Pancreas (tissue), 10 donors: ENCODE measurements around the gene LANCL3. TPM values are rescaled to one million over a fixed set of nuclear protein-coding genes. Genes with fewer than 3 reads are reported as not detected.

Experiments used
- ATAC-seq, 4 donors: fragments of 200-7000 bp; cut with Tn5 transposase; one replicate each; pipeline versions ENCODE4 v1.8.0 to v1.9.1; 2020; ENCODE audit warnings: mild to moderate bottlenecking in 4 of 4, moderate library complexity in 4 of 4
- DNase-seq, 6 donors: peaks; one replicate each; pipeline ENCODE4 v3.0.0-alpha.2; 2020
- FAIRE-seq: peaks from 2 replicates; lab custom pipeline; 2012; peaks lifted over from hg19 to GRCh38; lab: Jason Lieb, UNC
- H3K27ac ChIP-seq, 4 donors: fragments of 200-600 bp; sonication (generic); 1 replicate in 3 of 4; 2 replicates in 1 of 4; pipeline versions ENCODE4 v1.5.0 to v1.8.0; 2020
- H3K27me3 ChIP-seq, 4 donors: fragments of 200-600 bp; one replicate each; pipeline ENCODE4 v1.8.0; 2021
- H3K36me3 ChIP-seq, 3 donors: fragments of 200-600 bp; sonication (generic) in 1 of 3; one replicate each; pipeline versions ENCODE4 v1.5.0 to v1.8.0; 2020 to 2021
- H3K4me1 ChIP-seq, 3 donors: fragments of 200-600 bp; one replicate each; pipeline ENCODE4 v1.8.0; 2021
- H3K4me3 ChIP-seq, 4 donors: fragments of 200-600 bp; sonication (generic) in 2 of 4; one replicate each; pipeline versions ENCODE4 v1.5.0 to v1.8.0; 2020 to 2021
- H3K9me3 ChIP-seq, 4 donors: fragments of 200-600 bp; one replicate each; pipeline ENCODE4 v1.8.0; 2021
- CTCF ChIP-seq, 4 donors: fragments of 200-600 bp; sonication (generic) in 3 of 4; IDR thresholded peaks; one replicate each; pipeline versions ENCODE4 v1.5.0 to v1.8.0; 2021; ENCODE audit warnings: antibody characterized with exemption in 4 of 4
- WGBS, 2 donors: extraction: QIAGEN DNeasy Blood & Tissue Kit; methylation state at CpG; one replicate each; pipeline ENCODE4 v1.1.7; 2013; 5-methylcytosine and 5-hydroxymethylcytosine counted together
- intact Hi-C, 3 donors: fragments of 100-400 bp; cut with DNase I; formaldehyde crosslinking; loops; one replicate each; pipeline versions ENCODE4 v1.11.1 to v1.14.2; 2022
- polyA plus RNA-seq, 2 donors: library from polyadenylated mRNA; stranded (reverse); fragments of 200-250 nt; gene quantifications; one replicate each; pipeline ENCODE4 v1.2.3, GENCODE V29; 2013
- total RNA-seq, 6 donors: library from RNA; stranded (reverse); fragmentation: NEBNext Ultra II Directional in 4 of 6; extraction: Animal tissue kit (Norgen Biotek cat#: 25700) in 4 of 6; gene quantifications; one replicate each; pipeline versions ENCODE4 v1.2.1 to v1.2.4, GENCODE V29; 2021 to 2023
- donor health status: healthy with polysubstance abuse.
- donor health status: DM: no; HTN: no; CAD: no; lungs with moderate emphysema.
- donor health status: DM: no; HTN: no; CAD: no.
- donor health status: control.
- donor health status: control.
- donor health status: Bipolar disorder and iron deficiency.
- donor health status: DM: yes; HTN: yes; CAD: no.
- donor health status: DM: no; HTN: no; CAD: no.
- donor health status: DM: no; HTN: no; CAD: no.
- donor health status: DM: yes; HTN: yes; CAD: no.

LANCL3 gene
- total and polyA plus RNA-seq, 8 donors: under 0.01 to 0.09 (median 0.05) TPM; not detected in 1

GRCh38 chrX:37714479-37714878 lies 143.0 kb downstream of the LANCL3 start:
- no peak for ATAC-seq
- no peaks in the 10 kb centered on the region for H3K4me1 ChIP-seq
- H3K27me3 ChIP-seq: no peaks in the 10 kb centered on the region
- H3K36me3 ChIP-seq: no peaks in the 10 kb centered on the region
- H3K9me3 ChIP-seq: no peaks in the 10 kb centered on the region
- 69 to 73% methylated on average over 2 of the region's 2 CpGs for WGBS, 2 donors
- H3K4me3 ChIP-seq: no peak overlapping the region
- FAIRE-seq: no peak
- no peak for TF ChIP-seq CTCF (IDR thresholded peaks at IDR 0.05)
- no peak for DNase-seq
- no peak overlapping the region for H3K27ac ChIP-seq
- intact Hi-C loops: loop anchor here in 1 of 3 donors (5.0 kb wide), 1 partner anchor 48 kb away; no protein-coding TSS in a partner anchor

- H3K9me3 ChIP-seq: no peaks in the 10 kb centered on the region
- H3K27me3 ChIP-seq: peaks cover 0 to 10% (median 0%) of the 10 kb centered on the region in 4 donors
- no peaks in the 10 kb centered on the region for H3K4me1 ChIP-seq
- FAIRE-seq (no peak), DNase-seq (no peak), ATAC-seq (no peak)
- TF ChIP-seq CTCF (IDR thresholded peaks at IDR 0.05): no peak
- H3K36me3 ChIP-seq: no peaks in the 10 kb centered on the region
- H3K4me3 ChIP-seq: no peak overlapping the region
- no peak overlapping the region for H3K27ac ChIP-seq
- intact Hi-C loops: no loop called here
These were observed 145.1 kb downstream of the LANCL3 start for GRCh38 chrX:37716602-37717001.

- WGBS, 2 donors: 51 to 68% methylated on average over 1 of the region's 1 CpG
- no peak overlapping the region for H3K27ac ChIP-seq
- no peak overlapping the region for H3K4me3 ChIP-seq
- no peaks in the 10 kb centered on the region for H3K36me3 ChIP-seq
- peaks cover 0 to 10% (median 0%) of the 10 kb centered on the region in 4 donors for H3K27me3 ChIP-seq
- H3K9me3 ChIP-seq: no peaks in the 10 kb centered on the region
- intact Hi-C loops: no loop called here
- FAIRE-seq: peak; percentile 77
- no peaks in the 10 kb centered on the region for H3K4me1 ChIP-seq
- ATAC-seq: no peak
- no peak for DNase-seq
- TF ChIP-seq CTCF (IDR thresholded peaks at IDR 0.05): no peak
These were observed 146.2 kb downstream of the LANCL3 start for GRCh38 chrX:37717708-37718107.

GRCh38 chrX:37722595-37722994 lies 151.1 kb downstream of the LANCL3 start:
- Histone ChIP-seq H3K27ac (no peak overlapping the region), H3K4me3 (no peak overlapping the region), H3K36me3 (no peaks in the 10 kb centered on the region), H3K27me3 (peaks cover 0 to 17% (median 0%) of the 10 kb centered on the region in 4 donors), H3K9me3 (no peaks in the 10 kb centered on the region), H3K4me1 (no peaks in the 10 kb centered on the region)
- WGBS, 2 donors: 56 to 92% methylated on average over 1 of the region's 1 CpG
- ATAC-seq (no peak), DNase-seq (no peak), FAIRE-seq (no peak)
- TF ChIP-seq CTCF (IDR thresholded peaks at IDR 0.05): no peak
- intact Hi-C loops: no loop called here

- ATAC-seq: no peak
These were observed 154.9 kb downstream of the LANCL3 start for GRCh38 chrX:37726346-37726745.

More at GRCh38 chrX:37726346-37726745, 154.9 kb downstream of the LANCL3 start:
- DNase-seq (no peak), FAIRE-seq (no peak)
- Histone ChIP-seq H3K4me3 (no peak overlapping the region), H3K27me3 (peaks cover 0 to 6% (median 0%) of the 10 kb centered on the region in 4 donors), H3K4me1 (no peaks in the 10 kb centered on the region), H3K27ac (no peak overlapping the region), H3K36me3 (no peaks in the 10 kb centered on the region), H3K9me3 (no peaks in the 10 kb centered on the region)
- intact Hi-C loops: no loop called here
- WGBS, 2 donors: 72 to 78% methylated on average over 3 of the region's 3 CpGs
- TF ChIP-seq CTCF (IDR thresholded peaks at IDR 0.05): no peak

Other genes with a start within 250 kb of the LANCL3 start
- 1 to 10 TPM; 1.6 to 3.2 (median 2.0) TPM for gene PRRG1, start 222.3 kb upstream of the LANCL3 start, total RNA-seq
- under 1 TPM; 0.75 to 0.84 TPM for gene PRRG1, start 222.3 kb upstream of the LANCL3 start, polyA plus RNA-seq
- 1 to 10 TPM; 3.1 to 5.4 (median 4.1) TPM for gene XK, start 114.1 kb downstream of the LANCL3 start, total RNA-seq
- 1 to 10 TPM; 1.2 to 1.3 TPM for gene XK, start 114.1 kb downstream of the LANCL3 start, polyA plus RNA-seq
- 10 to 100 TPM in 3 of 6 donors, 1 to 10 TPM in 3; 1.5 to 38.3 (median 7.6) TPM for gene CYBB, start 208.4 kb downstream of the LANCL3 start, total RNA-seq
- 1 to 10 TPM in 1 of 2 donors, under 1 TPM in 1; 0.80 to 1.1 TPM for gene CYBB, start 208.4 kb downstream of the LANCL3 start, polyA plus RNA-seq